Epithelial cell of esophagus (primary cell): ENCODE results near the gene ATP6V1G3.
"Not testable (repeated sequence)": the region's sequence is repeated elsewhere in the genome, so short reads cannot be mapped to it uniquely, and the experiment has no call there.

Experiments used
- DNase-seq: peaks from one replicate; pipeline ENCODE4 v3.0.0; 2010; ENCODE audit warnings: low read depth
- H3K4me3 ChIP-seq: 2 replicates; pipeline ENCODE4 v1.5.1; 2011; ENCODE audit warnings: mild to moderate bottlenecking, low read length, control low read depth
- TF ChIP-seq, protein P1 (sequence below): IDR thresholded peaks from 2 replicates; pipeline ENCODE4 v1.5.1; 2011; ENCODE audit warnings: low read depth, mild to moderate bottlenecking, low read length, control low read depth, inconsistent platforms; ENCODE audit not compliant: insufficient read depth; ENCODE audit errors: missing control alignments

The ATP6V1G3 gene

DNA sequence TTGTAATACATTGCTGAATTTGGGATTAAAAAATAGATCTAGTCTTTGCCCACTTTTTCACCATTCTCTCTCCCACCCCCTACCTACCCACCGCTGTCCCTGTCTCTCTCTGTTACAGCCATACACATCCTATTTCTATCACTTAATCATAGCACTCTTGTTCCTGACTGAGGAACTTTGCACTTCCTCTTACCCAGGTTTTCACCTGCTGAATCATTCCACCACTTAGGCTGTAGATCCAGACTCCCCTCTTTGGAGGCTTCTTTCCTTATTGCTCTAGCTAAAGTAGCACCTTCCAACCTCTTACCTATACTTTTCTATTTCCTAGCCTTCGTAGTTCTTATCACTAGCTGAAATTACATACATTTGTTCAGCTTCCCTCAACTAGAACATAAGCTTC lies 59.6 kb downstream of the ATP6V1G3 start:
- no peak overlapping the region for H3K4me3 ChIP-seq
- no peak for DNase-seq
- TF ChIP-seq, protein P1, sequence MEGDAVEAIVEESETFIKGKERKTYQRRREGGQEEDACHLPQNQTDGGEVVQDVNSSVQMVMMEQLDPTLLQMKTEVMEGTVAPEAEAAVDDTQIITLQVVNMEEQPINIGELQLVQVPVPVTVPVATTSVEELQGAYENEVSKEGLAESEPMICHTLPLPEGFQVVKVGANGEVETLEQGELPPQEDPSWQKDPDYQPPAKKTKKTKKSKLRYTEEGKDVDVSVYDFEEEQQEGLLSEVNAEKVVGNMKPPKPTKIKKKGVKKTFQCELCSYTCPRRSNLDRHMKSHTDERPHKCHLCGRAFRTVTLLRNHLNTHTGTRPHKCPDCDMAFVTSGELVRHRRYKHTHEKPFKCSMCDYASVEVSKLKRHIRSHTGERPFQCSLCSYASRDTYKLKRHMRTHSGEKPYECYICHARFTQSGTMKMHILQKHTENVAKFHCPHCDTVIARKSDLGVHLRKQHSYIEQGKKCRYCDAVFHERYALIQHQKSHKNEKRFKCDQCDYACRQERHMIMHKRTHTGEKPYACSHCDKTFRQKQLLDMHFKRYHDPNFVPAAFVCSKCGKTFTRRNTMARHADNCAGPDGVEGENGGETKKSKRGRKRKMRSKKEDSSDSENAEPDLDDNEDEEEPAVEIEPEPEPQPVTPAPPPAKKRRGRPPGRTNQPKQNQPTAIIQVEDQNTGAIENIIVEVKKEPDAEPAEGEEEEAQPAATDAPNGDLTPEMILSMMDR: no peak

DNA sequence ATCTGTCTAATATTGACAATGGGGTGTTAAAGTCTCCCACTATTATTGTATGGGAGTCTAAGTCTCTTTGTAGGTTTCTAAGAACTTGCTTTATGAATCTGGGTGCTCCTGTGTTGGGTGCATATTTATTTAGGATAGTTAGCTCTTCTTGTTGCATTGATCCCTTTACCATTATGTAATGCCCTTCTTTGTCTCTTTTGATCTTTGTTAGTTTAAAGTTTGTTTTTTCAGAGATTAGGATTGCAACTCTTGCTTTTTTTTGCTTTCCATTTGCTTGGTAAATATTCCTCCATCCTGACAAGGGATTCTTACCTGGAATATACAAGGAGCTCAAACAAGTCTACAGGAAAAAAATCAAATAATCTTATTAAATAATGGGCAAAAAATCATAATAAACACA lies 63.1 kb downstream of the ATP6V1G3 start:
- DNase-seq, H3K4me3 ChIP-seq: not testable (repeated sequence)
